Fibroblast of skin of left biceps (primary cell): ENCODE measurements around the gene TMEM273.

Source experiments
- DNase-seq, 2 experiments: peaks; one replicate each; pipeline ENCODE4 v3.0.0-alpha.2; 2013; ENCODE audit warnings: low read depth in 2 of 2

The TMEM273 gene

DNA sequence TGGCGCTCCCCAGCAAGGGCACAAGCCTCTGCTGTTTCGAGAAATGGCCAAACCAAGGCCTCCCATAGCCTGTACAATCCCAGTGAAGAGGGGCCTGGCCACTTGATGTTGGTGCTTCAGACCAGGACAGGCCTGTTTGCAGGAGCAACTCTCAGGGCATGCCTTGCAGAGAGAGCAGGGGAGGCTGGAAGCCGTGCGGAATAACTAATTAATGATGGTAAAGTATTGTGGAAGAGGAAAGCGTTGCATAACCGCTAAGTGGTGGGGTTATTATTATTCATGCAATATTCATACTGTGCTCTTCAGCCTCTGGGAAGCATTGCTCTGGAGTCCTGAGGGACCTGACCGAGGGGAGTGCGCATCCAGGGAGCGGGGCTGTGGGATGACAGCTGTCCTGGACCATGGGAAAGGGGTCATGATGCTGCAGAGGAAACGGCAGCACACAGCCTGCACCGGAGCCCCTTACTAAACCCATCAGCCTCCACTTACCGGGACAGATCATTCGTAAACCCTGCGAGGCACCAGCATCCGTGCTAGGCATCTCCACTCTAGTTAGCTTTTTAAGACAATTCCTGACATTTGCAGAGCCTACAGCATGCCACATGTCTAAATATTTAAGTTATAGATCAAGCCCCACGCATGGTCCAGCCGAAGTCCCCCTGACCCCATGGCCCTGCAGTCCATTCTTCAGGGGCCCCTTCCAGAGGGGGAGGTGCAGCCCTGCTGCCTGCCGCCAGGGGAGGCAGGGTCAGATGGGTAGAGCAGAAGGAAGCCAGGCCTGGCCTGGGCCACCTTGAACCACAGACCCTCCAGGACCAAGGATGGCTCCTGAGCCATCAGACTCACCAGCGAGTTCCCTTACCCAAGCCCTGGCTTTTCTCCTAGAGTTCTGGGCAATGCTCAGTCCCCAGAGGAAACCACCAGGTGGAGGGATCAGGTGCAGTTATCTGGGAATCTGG is 11.6 kb downstream of the TMEM273 start:
- DNase-seq, result no peak

DNA sequence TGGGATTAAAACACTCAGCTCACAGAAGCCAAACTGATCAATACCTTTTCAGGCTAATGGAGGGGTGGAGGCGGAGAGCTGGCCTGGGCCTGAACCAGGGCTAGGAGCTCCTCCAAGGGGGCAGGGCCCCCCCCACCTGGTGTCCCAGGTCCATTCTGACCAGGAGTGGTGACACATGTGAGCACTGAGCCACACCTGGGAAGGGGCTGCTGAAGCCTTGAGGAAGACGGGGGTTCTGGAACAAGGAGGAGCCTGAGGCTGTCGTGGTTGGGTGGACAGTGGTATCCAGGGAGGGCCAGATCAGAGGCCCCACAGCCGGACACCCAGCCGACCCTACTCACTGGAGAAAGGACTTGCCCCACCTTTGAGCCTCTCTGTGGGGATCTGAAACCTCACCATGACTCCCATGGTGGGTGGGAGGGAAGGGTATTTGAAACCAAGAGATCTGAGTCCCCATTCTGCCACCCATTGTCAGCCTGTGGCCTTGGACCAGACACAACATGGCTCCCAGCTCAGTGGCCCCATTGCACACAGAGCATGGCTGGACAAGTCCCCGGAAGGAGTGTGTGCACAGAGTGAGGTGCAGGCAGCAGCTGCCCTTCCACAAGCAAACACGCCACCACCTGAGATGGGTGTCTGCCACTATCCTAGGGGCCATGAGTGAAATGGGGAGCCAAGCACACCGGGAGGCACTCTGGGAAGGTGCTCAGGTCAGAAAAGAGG is 12.4 kb downstream of the TMEM273 start:
- DNase-seq, result no peak

DNA sequence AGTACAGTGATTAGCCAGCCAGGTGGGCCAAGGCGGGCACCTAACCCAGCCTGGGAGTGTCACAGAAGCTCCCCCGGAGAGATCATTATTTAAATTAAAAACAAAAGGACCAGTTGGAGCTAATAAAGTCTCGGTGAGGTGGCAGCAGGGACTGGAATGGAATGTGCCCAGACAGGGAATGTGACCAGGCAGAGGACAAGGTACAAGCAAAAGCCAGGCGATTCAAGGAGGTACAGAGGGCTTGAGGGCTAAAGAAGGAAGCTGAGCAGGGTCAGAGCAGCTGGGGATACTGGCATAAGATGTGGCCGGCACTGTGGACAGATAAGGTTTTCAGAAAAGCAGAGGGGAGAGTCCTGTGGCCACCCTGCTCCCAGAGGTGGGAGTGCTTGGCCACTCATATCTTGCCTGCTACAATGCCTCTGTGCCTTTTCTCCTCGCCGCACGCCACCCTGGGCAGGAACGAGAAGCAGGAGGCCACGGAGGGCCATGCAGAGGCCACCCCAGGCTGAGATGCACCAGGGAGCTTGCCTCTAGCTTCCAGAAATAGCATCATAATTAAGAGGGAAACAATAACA is 13.2 kb downstream of the TMEM273 start:
- DNase-seq, result no peak

DNA sequence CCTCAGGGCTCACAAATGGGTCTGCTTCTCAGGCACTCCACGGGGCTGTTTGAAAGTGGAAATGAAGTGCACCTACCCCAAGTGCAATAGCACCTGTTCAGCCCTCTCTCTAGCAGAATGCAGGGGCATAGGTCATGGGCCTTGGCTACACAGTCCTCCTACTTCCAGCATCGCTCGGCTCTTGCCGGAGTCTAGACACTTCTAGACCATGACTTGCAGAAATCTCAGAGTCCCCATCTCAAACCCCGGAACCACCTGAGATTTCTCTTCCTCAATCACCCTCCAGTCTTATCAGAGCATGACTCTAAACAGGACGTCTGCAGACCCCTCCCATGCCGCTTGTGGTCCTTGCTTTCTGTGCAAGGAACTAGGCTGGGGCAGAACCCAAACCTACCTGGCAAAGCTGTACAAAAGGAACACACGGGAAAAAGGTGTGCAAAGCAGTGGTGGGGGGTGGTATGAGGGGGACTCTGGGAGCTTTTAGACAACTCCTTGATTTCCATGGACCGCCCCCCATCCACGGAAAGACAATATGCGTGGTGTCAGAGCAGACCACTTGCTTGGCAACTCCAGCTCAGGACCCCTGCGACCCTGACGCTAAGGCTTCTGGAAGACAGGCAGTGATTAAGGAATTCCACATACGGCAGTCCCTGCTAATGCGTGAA is 13.8 kb downstream of the TMEM273 start:
- DNase-seq, result no peak

DNA sequence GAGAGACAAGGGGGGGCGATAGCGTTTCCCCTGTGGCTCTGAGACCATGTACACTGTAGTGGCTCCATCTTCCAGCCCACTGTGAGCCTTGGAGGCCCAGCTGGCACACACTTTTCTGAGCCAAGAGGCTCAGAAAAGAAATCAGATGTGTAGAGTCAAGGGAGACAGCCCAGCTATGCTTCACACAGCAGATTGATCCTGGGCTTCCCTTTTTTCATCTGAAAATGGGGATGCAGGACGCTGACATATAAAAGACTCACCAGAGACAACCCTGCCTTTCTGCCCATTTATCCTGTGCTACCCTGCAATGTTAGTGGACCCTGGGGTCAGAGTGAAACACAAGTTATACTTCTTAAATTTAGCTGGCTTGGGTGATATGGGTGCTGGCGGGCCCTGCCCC is 14.3 kb downstream of the TMEM273 start:
- DNase-seq, result no peak

DNA sequence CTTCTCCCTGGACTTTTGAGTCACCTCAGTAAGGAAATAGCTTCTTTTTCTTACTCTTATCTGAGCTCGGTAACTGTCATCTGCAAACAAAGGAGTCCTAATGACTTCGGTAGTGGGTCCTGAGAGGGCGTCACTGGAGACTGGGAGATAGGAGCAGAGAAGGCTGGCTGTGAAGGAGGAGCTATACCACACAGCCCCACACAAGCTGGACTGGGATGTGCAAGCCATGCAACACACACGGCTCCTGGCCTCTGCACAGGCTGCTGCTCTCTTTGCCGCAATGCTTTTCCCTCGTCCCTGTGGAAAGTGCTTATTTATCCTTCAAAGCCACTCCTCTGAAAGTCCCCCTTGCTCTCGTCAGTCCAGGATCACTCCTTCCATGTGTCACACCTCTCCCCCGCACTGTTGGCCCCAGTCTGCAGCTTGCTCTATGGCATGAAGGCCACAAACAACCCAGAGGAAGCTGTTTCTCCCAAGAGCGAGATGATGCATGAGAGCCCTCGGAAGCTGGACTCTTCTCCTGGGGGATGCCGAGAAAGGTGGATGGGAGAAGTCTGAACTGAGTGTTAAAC is 14.9 kb downstream of the TMEM273 start:
- no peak for DNase-seq

DNA sequence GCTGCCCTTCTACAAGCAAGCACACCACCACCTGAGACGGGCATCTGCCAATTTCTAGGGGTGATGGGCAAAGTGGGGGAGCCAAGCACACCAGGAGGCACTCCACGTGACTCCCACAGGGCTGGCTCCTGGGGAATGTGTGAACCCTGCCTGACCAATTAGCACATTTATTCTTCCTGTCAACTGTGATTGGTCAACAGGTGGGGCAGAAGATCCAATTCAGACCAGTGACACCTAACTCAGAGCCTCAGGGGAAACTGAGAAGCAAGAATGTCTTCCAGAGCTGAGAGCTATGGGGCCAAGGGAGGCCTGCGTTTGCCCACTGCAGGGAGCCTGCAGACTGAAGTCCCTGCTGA is 15.4 kb downstream of the TMEM273 start:
- no peak for DNase-seq

DNA sequence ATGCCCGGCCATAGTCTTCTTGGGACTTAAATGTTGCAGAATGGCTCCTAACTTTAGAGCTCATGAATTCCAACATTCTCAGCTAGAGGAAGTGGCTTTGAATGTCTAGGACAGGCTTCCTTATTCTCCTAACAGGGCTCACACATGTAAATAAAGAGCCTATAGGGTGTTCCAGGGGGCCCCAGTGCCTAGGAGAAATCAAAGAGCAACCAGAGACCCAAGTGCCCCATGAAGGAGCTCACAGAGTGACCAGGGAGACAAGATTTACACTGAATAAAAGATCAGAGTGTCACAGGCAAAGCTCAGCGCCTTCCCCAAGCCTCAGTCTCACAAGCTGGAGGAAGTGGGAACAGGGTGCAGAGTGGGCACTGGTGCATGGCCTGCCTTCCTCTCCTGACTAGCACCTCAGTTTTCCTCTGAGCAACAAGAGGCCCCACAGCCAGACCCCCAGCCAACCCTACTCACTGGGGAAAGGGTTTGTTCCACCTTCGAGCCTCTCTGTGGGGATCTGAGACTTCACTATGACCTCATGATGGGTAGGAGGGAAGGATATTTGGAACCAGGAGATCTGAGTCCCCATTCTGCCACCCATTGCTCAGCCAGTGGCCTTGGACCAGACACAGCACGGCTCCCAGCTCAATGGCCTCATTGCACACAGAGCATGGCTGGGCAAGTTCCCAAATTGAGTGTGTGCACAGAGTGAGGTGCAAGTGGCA is 16.0 kb downstream of the TMEM273 start:
- DNase-seq, result no peak

DNA sequence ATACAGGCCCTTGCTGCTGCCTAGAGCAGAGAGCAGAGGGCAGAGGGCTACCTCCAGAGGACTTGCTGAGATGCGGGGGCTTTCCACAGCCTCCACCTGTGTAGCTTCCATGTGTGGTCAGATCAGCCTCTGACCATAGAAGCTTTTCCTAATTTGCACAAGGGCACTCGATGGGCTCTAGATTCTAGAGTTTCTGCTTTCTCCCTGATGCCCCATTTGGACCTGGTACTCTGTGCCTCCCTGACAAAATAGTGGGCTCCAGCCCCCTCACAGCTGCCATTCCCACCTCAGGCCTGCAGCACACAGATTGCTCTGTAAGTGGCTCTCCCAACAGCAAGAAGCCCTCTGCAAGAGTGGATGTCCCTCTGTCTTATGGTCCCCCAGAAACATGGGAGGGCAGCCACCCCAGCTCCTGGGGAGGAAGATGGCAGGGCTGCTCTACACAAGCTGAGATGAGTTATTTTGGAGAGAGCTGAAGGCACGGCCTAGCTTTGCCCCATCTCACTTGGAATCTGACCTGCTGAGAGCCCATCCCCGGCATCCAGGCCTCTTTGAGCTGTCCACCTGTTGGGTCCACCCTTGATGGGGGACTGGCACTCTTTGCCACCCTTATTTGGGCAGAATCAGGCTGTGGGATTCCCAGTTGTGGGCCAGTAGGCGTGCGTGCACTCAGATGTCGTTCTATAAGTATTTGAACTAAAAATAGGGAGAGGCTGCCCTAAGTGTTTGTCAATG is 16.7 kb downstream of the TMEM273 start:
- DNase-seq, result no peak

DNA sequence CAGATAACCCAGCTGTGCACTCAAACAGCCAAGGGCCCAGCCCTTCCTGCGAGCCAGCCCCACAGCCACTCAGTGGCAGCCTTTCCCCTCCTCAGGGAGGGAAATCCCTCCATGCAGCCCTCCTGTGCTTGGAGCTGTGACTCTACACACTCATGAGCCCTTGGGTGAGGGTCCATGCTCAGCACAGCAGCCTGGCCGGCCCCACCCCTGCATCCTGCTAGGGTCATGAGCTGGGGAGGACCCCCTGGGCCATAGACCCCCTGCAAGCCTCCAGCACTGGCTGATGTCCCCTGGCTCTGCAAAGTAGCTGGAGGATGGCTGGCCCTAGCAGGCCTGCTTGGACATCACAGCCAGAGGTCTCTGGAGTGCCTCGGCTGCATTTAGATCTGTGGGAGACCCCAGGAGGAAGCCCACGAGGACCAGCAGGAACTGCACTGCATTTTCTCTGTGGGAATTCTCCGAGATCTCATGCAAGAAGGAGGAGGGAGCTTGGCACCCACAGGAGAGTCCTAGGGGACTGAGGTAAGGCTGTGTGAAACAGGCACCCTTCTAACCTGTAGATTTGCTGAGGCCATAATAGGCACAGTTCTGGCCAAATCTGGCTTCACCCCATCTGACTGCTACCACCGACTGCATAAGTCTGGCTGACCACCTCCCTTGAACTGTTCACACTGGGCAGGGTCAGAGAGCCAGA is 17.4 kb downstream of the TMEM273 start:
- no peak for DNase-seq

DNA sequence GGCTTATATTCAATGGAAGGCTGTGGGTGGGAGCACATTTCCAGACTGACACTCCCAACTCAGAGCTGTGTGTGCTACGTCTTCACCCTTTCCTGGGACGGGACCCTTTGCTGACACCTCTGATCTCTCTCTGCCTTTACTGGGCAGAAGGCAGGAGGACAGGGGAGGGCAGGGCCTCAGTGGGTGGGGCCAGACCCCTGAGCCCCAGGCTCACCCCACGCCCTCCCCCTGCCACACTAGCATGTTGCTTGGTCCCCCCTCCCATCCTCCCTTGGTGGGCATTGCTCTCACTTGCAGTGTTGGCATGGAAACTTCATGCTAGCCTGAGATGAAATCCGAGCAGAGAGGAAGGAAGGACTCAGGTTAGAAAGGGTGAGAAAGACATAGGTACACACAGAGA is 18.4 kb downstream of the TMEM273 start:
- no peak for DNase-seq

DNA sequence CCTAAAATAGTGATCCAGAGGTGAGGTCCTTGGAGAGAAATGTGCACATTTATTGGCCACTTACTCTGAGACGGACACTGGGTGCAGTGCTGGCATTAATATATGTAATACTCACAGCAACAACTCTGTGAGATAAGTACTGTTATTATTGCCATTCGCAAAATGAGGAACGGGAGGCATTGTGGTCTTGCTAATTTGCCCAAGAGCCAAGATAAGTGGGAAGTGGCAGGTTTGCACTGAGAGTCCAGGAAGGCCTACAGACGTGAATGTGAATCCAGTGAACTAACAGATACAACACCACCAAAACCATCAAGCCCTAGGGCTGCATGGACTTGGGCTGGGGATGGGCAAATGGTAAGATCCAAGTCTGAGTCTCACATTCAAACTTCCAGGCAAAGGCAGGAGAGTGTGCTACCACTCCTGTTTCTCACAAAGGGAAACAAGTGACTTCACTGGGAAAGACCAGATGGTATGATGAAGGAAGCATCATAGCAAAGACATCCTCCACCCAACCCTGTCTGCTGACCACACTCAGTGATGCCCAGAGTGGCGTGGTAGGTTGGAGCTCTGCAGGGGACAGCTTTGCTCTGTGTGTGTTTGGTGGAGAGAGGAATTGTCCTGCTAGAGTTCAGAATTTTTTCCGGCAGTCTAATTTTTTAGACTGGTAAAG is 19.2 kb downstream of the TMEM273 start:
- DNase-seq, result no peak

DNA sequence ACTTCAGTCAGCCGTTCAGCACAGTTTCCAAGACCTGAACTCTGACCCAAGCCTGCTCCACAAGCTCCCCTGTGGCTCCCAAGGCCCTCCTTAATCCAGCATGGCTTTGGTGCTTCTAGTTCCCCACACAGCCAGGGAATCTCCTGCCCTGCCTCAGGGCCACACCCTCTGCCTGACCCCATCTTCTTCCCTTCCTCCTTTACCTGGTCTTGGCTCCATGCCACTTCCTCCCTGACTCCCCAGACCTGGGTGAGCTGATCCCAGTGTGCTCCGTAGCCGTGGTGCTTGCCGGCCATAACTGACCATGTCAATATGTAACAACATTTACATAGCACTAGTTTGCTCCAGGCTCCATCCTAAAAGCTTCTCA is 20.0 kb downstream of the TMEM273 start:
- DNase-seq, result no peak

DNA sequence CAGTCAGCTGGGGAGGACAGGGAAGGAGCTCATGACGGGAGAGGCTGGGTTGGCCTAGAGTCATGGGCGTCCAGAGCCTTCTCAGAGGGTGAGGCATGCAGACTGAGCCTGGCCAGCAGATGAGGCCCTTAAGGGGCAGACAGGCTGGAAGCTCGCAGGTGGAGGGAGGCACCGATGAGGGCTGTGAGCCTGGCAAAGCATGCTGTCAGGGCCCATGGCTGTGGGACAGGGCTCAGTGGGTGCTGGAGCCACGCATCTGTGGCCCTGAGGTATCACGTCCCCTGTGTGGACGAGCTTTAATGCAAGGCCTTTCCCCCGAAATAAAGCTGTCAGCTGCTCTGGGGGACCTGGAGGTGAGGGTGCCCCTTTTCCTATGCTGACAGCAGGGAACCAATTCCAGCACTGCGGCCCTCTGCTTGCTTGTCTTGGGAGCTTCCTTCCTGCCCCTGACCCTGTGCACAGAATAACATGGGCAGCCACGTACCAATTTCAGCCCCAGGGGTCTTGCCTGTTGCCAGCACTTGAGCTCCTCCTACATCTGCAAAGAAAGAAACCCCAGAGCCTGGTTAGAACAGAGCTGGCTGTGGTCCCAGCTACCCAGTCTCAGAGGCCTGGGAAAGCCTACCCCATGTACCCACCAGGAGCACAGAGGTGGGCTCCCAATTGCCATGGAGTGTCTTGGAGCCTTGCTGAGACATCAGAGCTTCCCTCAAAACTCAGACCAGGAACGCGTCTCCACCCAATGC is 20.6 kb downstream of the TMEM273 start:
- no peak for DNase-seq

DNA sequence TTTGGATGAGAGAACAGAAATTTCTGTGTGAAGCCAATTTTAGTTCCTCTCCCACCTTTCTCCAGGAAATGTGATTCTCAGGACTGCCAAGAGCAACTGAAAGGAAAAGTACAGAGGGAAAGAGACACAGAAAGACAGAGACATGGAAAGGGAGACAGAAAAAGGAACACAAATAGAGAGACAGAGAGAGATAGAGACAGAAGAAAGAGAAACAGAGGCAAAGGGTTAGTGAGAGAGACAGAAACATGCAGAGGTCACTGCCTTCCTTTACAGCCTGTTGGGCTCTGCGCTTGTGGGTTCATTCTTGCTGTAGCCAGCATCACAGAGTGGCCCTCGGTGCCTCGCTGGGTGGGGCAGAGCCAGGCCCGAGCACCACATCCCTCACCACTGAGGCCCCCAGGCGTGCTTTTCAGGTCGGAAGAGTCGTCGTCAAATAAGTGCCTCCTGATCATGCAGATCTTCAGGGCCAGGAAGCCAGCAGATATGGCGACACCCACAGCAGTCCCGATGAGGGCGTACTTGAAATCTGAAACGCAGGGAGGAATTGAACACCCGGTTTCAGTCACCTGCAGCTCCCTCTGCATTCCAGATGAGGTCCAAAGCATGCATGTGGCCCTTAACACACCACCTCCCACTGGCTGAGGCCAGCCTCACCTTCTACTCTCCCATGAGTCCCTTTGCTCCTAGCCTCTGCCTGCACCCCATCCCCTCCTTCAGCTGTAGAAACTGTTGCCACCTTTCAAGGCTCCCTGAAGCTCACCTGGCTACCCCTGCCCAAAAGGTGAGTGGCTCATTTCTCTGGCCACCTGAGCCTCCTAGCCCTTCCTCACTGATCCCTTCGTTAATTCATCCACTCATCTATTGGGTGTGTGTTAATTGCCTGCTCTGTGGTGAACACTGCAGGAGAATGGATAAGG is 21.4 kb downstream of the TMEM273 start:
- no peak for DNase-seq

DNA sequence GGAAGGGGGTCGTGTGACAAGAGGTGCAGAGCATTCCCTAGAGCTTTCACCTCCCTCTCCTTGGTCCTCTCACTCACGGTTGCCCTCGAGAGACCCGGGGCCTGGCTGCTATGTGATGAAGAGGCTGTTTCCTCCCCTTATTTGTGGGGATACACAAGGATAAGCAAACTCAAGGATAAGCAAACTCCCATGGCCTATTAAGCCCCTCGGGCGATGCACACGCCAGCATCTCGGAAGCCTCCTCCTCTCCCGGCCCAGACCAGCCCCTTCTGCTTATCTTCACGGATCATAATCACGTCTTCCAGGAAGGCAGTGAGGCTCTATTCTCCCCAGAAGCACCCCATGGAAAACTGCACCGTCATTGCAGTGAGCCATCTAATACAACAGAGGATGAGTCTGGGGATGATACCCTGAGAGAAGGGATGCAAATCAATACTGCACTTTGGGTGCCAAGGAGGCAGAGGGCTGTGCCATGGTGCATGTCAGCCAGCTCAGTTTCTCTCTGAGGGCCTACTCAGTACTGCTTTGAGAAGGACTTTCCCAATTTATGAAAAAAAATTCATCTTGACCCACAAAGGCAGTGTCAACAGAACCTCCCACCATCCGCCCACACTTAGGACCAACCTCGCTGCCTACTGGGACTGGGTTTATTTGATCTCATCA is 22.2 kb downstream of the TMEM273 start:
- DNase-seq, result no peak

DNA sequence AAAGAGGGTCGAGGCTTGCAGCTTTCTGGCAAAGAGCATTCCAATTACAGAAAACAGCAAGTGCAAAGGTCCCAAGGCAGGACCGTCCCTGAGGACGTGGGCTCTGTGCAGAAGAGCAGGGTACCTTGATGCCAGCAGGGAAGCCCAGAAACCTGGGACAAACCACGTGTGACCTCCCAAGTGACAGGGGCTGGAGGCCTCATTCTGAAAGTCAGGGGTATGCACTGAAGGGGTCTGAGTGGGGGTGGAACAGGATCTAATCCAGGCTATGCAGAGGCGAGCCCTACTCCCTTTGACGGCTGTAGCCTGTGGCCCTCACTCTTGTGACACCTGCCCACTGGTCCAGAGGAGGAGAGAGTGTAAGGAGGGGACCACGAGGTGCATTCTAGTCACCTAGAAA is 22.9 kb downstream of the TMEM273 start:
- no peak for DNase-seq
